Bladder microvascular endothelial cell (primary cell): ENCODE data around the gene DISP3. TPM values are rescaled to one million over a fixed set of nuclear protein-coding genes. Genes with fewer than 3 reads are reported as not detected.

Experiments
- total RNA-seq: library from RNA; depleted of rRNA; stranded (reverse); fragments of >200 nt; gene quantifications from 2 replicates; pipeline ENCODE4 v1.2.3, GENCODE V29; 2014

The DISP3 gene, protein sequence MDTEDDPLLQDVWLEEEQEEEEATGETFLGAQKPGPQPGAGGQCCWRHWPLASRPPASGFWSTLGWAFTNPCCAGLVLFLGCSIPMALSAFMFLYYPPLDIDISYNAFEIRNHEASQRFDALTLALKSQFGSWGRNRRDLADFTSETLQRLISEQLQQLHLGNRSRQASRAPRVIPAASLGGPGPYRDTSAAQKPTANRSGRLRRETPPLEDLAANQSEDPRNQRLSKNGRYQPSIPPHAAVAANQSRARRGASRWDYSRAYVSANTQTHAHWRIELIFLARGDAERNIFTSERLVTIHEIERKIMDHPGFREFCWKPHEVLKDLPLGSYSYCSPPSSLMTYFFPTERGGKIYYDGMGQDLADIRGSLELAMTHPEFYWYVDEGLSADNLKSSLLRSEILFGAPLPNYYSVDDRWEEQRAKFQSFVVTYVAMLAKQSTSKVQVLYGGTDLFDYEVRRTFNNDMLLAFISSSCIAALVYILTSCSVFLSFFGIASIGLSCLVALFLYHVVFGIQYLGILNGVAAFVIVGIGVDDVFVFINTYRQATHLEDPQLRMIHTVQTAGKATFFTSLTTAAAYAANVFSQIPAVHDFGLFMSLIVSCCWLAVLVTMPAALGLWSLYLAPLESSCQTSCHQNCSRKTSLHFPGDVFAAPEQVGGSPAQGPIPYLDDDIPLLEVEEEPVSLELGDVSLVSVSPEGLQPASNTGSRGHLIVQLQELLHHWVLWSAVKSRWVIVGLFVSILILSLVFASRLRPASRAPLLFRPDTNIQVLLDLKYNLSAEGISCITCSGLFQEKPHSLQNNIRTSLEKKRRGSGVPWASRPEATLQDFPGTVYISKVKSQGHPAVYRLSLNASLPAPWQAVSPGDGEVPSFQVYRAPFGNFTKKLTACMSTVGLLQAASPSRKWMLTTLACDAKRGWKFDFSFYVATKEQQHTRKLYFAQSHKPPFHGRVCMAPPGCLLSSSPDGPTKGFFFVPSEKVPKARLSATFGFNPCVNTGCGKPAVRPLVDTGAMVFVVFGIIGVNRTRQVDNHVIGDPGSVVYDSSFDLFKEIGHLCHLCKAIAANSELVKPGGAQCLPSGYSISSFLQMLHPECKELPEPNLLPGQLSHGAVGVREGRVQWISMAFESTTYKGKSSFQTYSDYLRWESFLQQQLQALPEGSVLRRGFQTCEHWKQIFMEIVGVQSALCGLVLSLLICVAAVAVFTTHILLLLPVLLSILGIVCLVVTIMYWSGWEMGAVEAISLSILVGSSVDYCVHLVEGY (N-terminal part only)
- total RNA-seq = under 0.01 and 0.06 TPM in 2 replicates

DNA sequence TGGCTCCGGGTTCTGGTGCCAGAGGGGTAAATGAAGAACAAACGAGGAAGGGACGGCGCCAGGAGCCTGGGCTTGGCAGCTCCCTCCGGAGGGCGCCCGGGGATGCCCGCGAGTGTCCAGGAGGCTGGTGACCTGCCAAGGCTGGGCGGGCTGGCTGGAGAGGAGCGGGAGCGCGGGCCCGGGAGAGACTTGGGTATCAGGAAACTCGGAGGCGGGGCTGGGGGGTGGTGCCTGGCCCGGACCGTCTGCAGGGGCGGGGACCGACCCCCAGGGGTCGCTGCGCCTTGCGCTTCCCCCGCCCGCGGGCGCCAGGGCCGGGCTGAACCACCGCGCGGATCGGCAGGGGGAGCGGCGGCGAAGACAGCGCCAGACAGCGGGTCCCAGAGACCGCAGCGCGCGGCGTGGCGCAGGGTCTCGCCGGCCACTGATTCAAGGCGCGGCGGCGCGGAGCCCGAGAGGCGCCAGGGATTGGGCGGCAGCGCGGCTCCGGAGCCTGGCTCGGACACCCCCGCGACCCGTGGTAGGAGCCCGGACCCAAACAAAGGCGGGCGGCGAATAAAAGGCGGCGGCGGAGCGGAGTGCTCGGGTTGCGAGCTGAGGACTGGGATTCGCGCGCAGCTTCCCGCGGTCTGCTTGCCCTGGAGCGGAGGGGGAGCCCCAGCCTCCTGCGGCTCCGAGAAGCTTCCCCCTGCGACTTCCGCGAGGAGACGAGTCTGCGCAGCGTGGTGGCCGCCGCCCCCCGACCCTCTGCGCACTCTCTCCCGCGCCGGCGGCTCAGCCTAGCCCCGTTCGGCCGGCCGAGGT is at the start of gene DISP3:
DISP3 (plus strand) TSS at position 585 of the 804 bp plus-strand sequence. CDS start 21,838 bp downstream, outside the sequence.

Other genes with a start within 250 kb of the DISP3 start
- 36.4 and 103 TPM in 2 replicates for gene MTOR, start 216.6 kb upstream of the DISP3 start, total RNA-seq
- 6.5 and 22.2 TPM in 2 replicates for gene UBIAD1, start 206.0 kb upstream of the DISP3 start, total RNA-seq
- gene FBXO2, start 175.3 kb downstream of the DISP3 start, total RNA-seq = 0.32 and 3.7 TPM in 2 replicates
- gene FBXO44, start 175.7 kb downstream of the DISP3 start, total RNA-seq = 6.8 and 9.6 TPM in 2 replicates
- 1.1 and 2.6 TPM in 2 replicates for gene FBXO6, start 185.0 kb downstream of the DISP3 start, total RNA-seq
- gene MAD2L2, start 202.0 kb downstream of the DISP3 start, total RNA-seq = 29.1 and 31.9 TPM in 2 replicates
- 0.32 and 0.69 TPM in 2 replicates for gene DRAXIN, start 212.6 kb downstream of the DISP3 start, total RNA-seq